OCI-LY7 (cell line): ENCODE results near the gene MRPS6. TPM values are rescaled to one million over a fixed set of nuclear protein-coding genes. Genes with fewer than 3 reads are reported as not detected.

ENCODE experiments used
- BruUV-seq: library from RNA; stranded (reverse); fragments of 400-500 nt; replicated peaks from 2 replicates; lab custom pipeline; 2021; lab: Mats Ljungman, UMichigan
- CTCF ChIA-PET: fragments of 300-600 bp; sonication (Branson Sonifier 250); formaldehyde crosslinking; loops from one replicate; lab custom pipeline; 2022; ENCODE audit warnings: antibody characterized with exemption; ENCODE audit not compliant: unreplicated experiment; lab: Charles Lee
- POLR2A ChIA-PET: fragments of 300-600 bp; sonication (Branson Sonifier 250); formaldehyde crosslinking; loops from one replicate; lab custom pipeline; 2022; ENCODE audit warnings: antibody characterized with exemption; lab: Charles Lee
- DNase-seq: peaks from one replicate; pipeline ENCODE4 v3.0.0-alpha.2; 2015; ENCODE audit warnings: low spot score
- H2AFZ ChIP-seq: fragments of 200-600 bp; sonication (generic), shearing (Covaris generic); 2 replicates; pipeline ENCODE4 v1.6.1; 2014; ENCODE audit warnings: mild to moderate bottlenecking, antibody characterized with exemption, low read length, moderate library complexity
- H3K27ac ChIP-seq: fragments of 200-600 bp; sonication (generic); 2 replicates; pipeline ENCODE4 v1.5.1; 2014; ENCODE audit warnings: mixed run types, low read depth, mild to moderate bottlenecking, moderate library complexity, low read length, inconsistent platforms; ENCODE audit not compliant: poor library complexity, severe bottlenecking
- H3K36me3 ChIP-seq: fragments of 200-600 bp; sonication (generic); 2 replicates; pipeline ENCODE4 v1.6.1; 2014; ENCODE audit warnings: mild to moderate bottlenecking, antibody characterized with exemption, low read length, moderate library complexity, mixed read lengths; ENCODE audit not compliant: insufficient read depth
- H3K4me1 ChIP-seq: fragments of 200-600 bp; sonication (generic); 2 replicates; pipeline ENCODE4 v1.5.1; 2014; ENCODE audit warnings: mild to moderate bottlenecking, low read length; ENCODE audit not compliant: insufficient read depth, poor library complexity, severe bottlenecking
- H3K4me2 ChIP-seq: fragments of 200-600 bp; sonication (generic); 2 replicates; pipeline ENCODE4 v1.6.1; 2014; ENCODE audit warnings: mild to moderate bottlenecking, low read length
- H3K4me3 ChIP-seq: fragments of 200-600 bp; sonication (generic); 2 replicates; pipeline ENCODE4 v1.5.1; 2014; ENCODE audit warnings: mild to moderate bottlenecking, low read depth, low read length; ENCODE audit not compliant: poor library complexity, severe bottlenecking
- H3K79me2 ChIP-seq: fragments of 200-600 bp; sonication (generic); 2 replicates; pipeline ENCODE4 v1.6.1; 2016; ENCODE audit warnings: low read depth, mild to moderate bottlenecking, low read length, moderate library complexity, mixed read lengths; ENCODE audit not compliant: insufficient read depth
- H3K9me2 ChIP-seq: fragments of 200-600 bp; sonication (generic); 2 replicates; pipeline ENCODE4 v1.6.1; 2016; ENCODE audit warnings: mild to moderate bottlenecking, low read length, mixed read lengths; ENCODE audit not compliant: insufficient read depth
- H3K9me3 ChIP-seq: fragments of 200-600 bp; sonication (generic); 2 replicates; pipeline ENCODE4 v1.6.1; 2014; ENCODE audit warnings: mild to moderate bottlenecking, mixed run types, low read length, mixed read lengths
- H4K20me1 ChIP-seq: fragments of 200-600 bp; sonication (generic); 2 replicates; pipeline ENCODE4 v1.6.1; 2014; ENCODE audit warnings: mild to moderate bottlenecking, antibody characterized with exemption, low read length, moderate library complexity, mixed read lengths; ENCODE audit not compliant: insufficient read depth
- CTCF ChIP-seq: fragments of 200-600 bp; sonication (generic); conservative IDR thresholded peaks from 2 replicates; pipeline ENCODE4 v1.5.1; 2014; ENCODE audit warnings: mild to moderate bottlenecking, antibody characterized with exemption, low read length, moderate library complexity, mixed read lengths
- EZH2phosphoT487 ChIP-seq: fragments of 200-600 bp; sonication (generic); IDR thresholded peaks from 2 replicates; pipeline ENCODE4 v1.6.1; 2018; ENCODE audit warnings: low read depth, borderline replicate concordance, mild to moderate bottlenecking, mixed run types, antibody characterized with exemption, low read length, moderate library complexity, mixed read lengths
- intact Hi-C: fragments of 100-400 bp; cut with micrococcal nuclease; formaldehyde crosslinking; loops from one replicate; pipeline ENCODE4 v1.10.0; 2022; ENCODE audit not compliant: unreplicated experiment
- total RNA-seq, 2 experiments: library from RNA; depleted of rRNA in 1 of 2; stranded (reverse); fragments of >200 nt in 1 of 2; shearing (Covaris generic) in 1 of 2; gene quantifications; 2 replicates each; pipeline ENCODE4 v1.2.3, GENCODE V29; 2014 to 2022

Gene MRPS6
- total RNA-seq, 2 experiments from 2014 or later = 20.9 to 56.1 TPM

- Histone ChIP-seq H3K9me3 (no peaks in the 10 kb centered on the region), H3K9me2 (no peaks in the 10 kb centered on the region), H3K4me3 (no peak overlapping the region), H2AFZ (no peak overlapping the region), H3K36me3 (peaks cover 92% of the 10 kb centered on the region), H3K27ac (no peak overlapping the region), H3K79me2 (peaks cover 94% of the 10 kb centered on the region), H3K4me1 (peaks cover 9% of the 10 kb centered on the region), H3K4me2 (no peak overlapping the region), H4K20me1 (peaks cover 4% of the 10 kb centered on the region)
- BruUV-seq = no TSS peak
- TF ChIP-seq CTCF = no peak
- TF ChIP-seq EZH2phosphoT487 = no peak
- no peak for DNase-seq
- CTCF ChIA-PET = no interaction called here
- intact Hi-C loops = no loop called here
- POLR2A ChIA-PET = interaction anchor here (1.3 kb wide), 1 partner anchor 9 kb away, joined by 5 read pairs; no protein-coding TSS in a partner anchor
Measured at GRCh38 chr21:34082769-34083168, 9.4 kb downstream of the MRPS6 start.

DNA sequence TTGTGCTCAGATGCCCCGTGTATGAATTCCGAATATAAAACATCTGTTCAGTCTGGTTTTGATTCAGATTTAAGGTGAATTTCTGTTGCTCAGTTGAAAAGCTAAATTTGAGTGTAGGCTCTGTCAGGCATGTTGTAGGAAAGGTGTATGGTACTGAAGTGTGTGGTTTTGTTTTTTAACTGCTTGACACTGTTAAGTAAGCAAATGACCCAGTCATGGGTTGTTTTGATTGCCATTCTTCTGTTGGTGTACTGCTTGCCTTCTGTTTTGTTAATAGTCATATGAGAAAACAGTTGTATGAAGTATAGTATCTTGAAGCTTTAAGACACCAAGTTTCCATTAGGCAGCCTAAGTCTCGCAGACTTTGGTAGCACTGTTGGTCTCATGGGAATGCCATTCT lies 10.0 kb downstream of the MRPS6 start:
- no peaks in the 10 kb centered on the region for H3K9me3 ChIP-seq
- H3K36me3 ChIP-seq = peaks cover 91% of the 10 kb centered on the region
- H3K4me3 ChIP-seq = no peak overlapping the region
- no peak for TF ChIP-seq EZH2phosphoT487
- TF ChIP-seq CTCF = no peak
- no TSS peak for BruUV-seq
- no peaks in the 10 kb centered on the region for H3K9me2 ChIP-seq
- CTCF ChIA-PET = no interaction called here
- peaks cover 6% of the 10 kb centered on the region for H3K4me1 ChIP-seq
- H2AFZ ChIP-seq = no peak overlapping the region
- peaks cover 94% of the 10 kb centered on the region for H3K79me2 ChIP-seq
- intact Hi-C loops = no loop called here
- H4K20me1 ChIP-seq = no peaks in the 10 kb centered on the region; the same call in 1 of the 2 replicates
- DNase-seq = no peak
- POLR2A ChIA-PET = no interaction called here
- no peak overlapping the region for H3K4me2 ChIP-seq
- no peak overlapping the region for H3K27ac ChIP-seq

DNA sequence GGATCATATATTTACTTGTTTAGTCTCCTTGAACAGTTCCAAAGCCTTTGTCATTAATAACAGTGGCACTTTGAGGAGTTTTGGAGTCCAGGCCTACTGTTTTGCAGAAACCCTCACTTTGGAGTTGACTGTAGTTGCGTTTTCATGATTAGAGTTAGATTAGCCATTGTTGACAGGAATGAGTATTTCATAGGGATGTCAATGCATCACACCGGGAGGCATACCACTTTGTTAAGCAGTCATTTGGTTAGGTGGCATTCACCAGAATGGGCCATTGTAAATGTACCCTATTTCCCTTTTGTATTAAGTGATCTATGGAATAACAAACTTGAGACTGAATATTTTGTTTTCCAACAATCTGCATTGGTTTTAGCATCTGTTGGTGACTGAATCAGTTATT lies 11.8 kb downstream of the MRPS6 start:
- no peaks in the 10 kb centered on the region for H3K4me1 ChIP-seq
- ChIA-PET CTCF (no interaction called here), POLR2A (no interaction called here)
- no peaks in the 10 kb centered on the region for H3K9me2 ChIP-seq
- no peak for DNase-seq
- H3K4me2 ChIP-seq = no peak overlapping the region
- peaks cover 85% of the 10 kb centered on the region for H3K36me3 ChIP-seq
- no peak overlapping the region for H3K4me3 ChIP-seq
- TF ChIP-seq EZH2phosphoT487 (no peak), CTCF (no peak)
- H3K27ac ChIP-seq = no peak overlapping the region
- no peaks in the 10 kb centered on the region; the same call in none of the 2 replicates for H4K20me1 ChIP-seq
- no TSS peak for BruUV-seq
- intact Hi-C loops = no loop called here
- no peak overlapping the region for H2AFZ ChIP-seq
- H3K79me2 ChIP-seq = peaks cover 97% of the 10 kb centered on the region
- no peaks in the 10 kb centered on the region for H3K9me3 ChIP-seq
